OCI-LY3 (cell line): ENCODE results near the gene TRIM27.

Experiments used
- CTCF ChIP-seq: fragments of 200-600, 300-600 bp; sonication (generic); IDR thresholded peaks from 2 replicates; pipeline ENCODE4 v1.5.1; 2014; ENCODE audit warnings: antibody characterized with exemption, low read length, low read depth
- EZH2phosphoT487 ChIP-seq: fragments of 200-600 bp; shearing (Covaris generic); IDR thresholded peaks from 2 replicates; pipeline ENCODE4 v1.6.1; 2018; ENCODE audit warnings: antibody characterized with exemption, mixed run types, low read depth

GRCh38 chr6:28953585-28954258 lies 29.9 kb upstream of the TRIM27 start:
- no peak for TF ChIP-seq CTCF
- TF ChIP-seq EZH2phosphoT487 = no peak
